Sciatic nerve (tissue), 2 donors: Measurements from ENCODE around the gene ATP9B. TPM values are rescaled to one million over a fixed set of nuclear protein-coding genes. Genes with fewer than 3 reads are reported as not detected.

ENCODE experiments used
- ATAC-seq: fragments of 200-7000 bp; cut with Tn5 transposase; one replicate; pipeline ENCODE4 v1.9.1; 2020; ENCODE audit warnings: mild to moderate bottlenecking, moderate library complexity
- DNase-seq: peaks from one replicate; pipeline ENCODE4 v3.0.0-alpha.2; 2020; ENCODE audit warnings: low spot score
- intact Hi-C: fragments of 100-400 bp; cut with DNase I; formaldehyde crosslinking; loops from one replicate; pipeline ENCODE4 v1.14.2; 2022
- total RNA-seq: library from RNA; stranded (reverse); fragmentation: NEBNext Ultra II Directional; extraction: Animal tissue kit (Norgen Biotek cat#: 25700); gene quantifications from one replicate; pipeline ENCODE4 v1.2.1, GENCODE V29; 2021
- donor health status: DM: no; HTN: no; CAD: no.
- donor health status: DM: no; HTN: no; CAD: no.

Gene ATP9B
- total RNA-seq, 1 donor from 2014 or later, result 67.4 TPM

GRCh38 chr18:79394534-79395307, 325.5 kb downstream of the ATP9B start:
- peak; percentile 2 for ATAC-seq
- DNase-seq, result peak; percentile 82
- intact Hi-C loops, result loop anchor here (5.0 kb wide), 1 partner anchor 133 kb away; no protein-coding TSS in a partner anchor

- intact Hi-C loops, result loop anchor here (5.0 kb wide), 1 partner anchor 132 kb away; no protein-coding TSS in a partner anchor
- ATAC-seq (peak; percentile 1), DNase-seq (no peak)
Measured at GRCh38 chr18:79395308-79395640, 326.1 kb downstream of the ATP9B start.

GRCh38 chr18:79395761-79396404, 326.7 kb downstream of the ATP9B start, which contains the start of gene NFATC1:
NFATC1 (plus strand) TSS chr18:79395930; CDS start chr18:79396225, 295 bp downstream.
- intact Hi-C loops, result loop anchor here (5.0 kb wide), 1 partner anchor 131 kb away; no protein-coding TSS in a partner anchor
- ATAC-seq, result peak; percentile 62

GRCh38 chr18:79396431-79397246, 327.4 kb downstream of the ATP9B start:
- ATAC-seq (no peak), DNase-seq (peak; percentile 83)
- intact Hi-C loops, result loop anchor here (5.0 kb wide), 1 partner anchor 131 kb away; no protein-coding TSS in a partner anchor

More at GRCh38 chr18:79395761-79396404, 326.7 kb downstream of the ATP9B start, which contains the start of gene NFATC1:
- DNase-seq, result peak; percentile 95

GRCh38 chr18:79397247-79397829, 328.1 kb downstream of the ATP9B start:
- intact Hi-C loops, result loop anchor here (5.0 kb wide), 1 partner anchor 130 kb away; no protein-coding TSS in a partner anchor
- ATAC-seq (no peak), DNase-seq (peak; percentile 59)

- DNase-seq, result peak; percentile 60
- no peak for ATAC-seq
- intact Hi-C loops, result loop anchor here (5.0 kb wide), 1 partner anchor 129 kb away; no protein-coding TSS in a partner anchor
Measured at GRCh38 chr18:79397830-79398761, 328.9 kb downstream of the ATP9B start.

GRCh38 chr18:79399275-79400081, 330.3 kb downstream of the ATP9B start:
- DNase-seq (peak; percentile 72), ATAC-seq (no peak)
- intact Hi-C loops, result loop anchor here (5.0 kb wide), 1 partner anchor 128 kb away; no protein-coding TSS in a partner anchor

- ATAC-seq (no peak), DNase-seq (peak; percentile 82)
- intact Hi-C loops, result no loop called here
Measured at GRCh38 chr18:79400091-79400590, 330.9 kb downstream of the ATP9B start.

GRCh38 chr18:79400591-79401381, 331.6 kb downstream of the ATP9B start:
- ATAC-seq (peak; percentile 14), DNase-seq (peak; percentile 84)
- intact Hi-C loops, result no loop called here

GRCh38 chr18:79401494-79402208, 332.5 kb downstream of the ATP9B start:
- intact Hi-C loops, result no loop called here
- ATAC-seq (peak; percentile 4), DNase-seq (no peak)

- ATAC-seq (no peak), DNase-seq (no peak)
- intact Hi-C loops, result no loop called here
Measured at GRCh38 chr18:79402209-79402576, 333.0 kb downstream of the ATP9B start.

- intact Hi-C loops, result no loop called here
- ATAC-seq, result peak; percentile 69
- DNase-seq, result peak; percentile 84
Measured at GRCh38 chr18:79402977-79403722, 334.0 kb downstream of the ATP9B start.

GRCh38 chr18:79403723-79404566, 334.8 kb downstream of the ATP9B start:
- DNase-seq, result no peak
- intact Hi-C loops, result no loop called here
- no peak for ATAC-seq

GRCh38 chr18:79404567-79404910, 335.3 kb downstream of the ATP9B start:
- intact Hi-C loops, result no loop called here
- no peak for DNase-seq

More at GRCh38 chr18:79404567-79404910, 335.3 kb downstream of the ATP9B start:
- peak; percentile 21 for ATAC-seq
